ENCODE data around the gene MOXD1.
A peak's percentile ranks its signal among the peaks of the same experiment; 100 is the strongest.
"Not testable (repeated sequence)": the region's sequence is repeated elsewhere in the genome, so short reads cannot be mapped to it uniquely, and the experiment has no call there.

The MOXD1 gene

DNA sequence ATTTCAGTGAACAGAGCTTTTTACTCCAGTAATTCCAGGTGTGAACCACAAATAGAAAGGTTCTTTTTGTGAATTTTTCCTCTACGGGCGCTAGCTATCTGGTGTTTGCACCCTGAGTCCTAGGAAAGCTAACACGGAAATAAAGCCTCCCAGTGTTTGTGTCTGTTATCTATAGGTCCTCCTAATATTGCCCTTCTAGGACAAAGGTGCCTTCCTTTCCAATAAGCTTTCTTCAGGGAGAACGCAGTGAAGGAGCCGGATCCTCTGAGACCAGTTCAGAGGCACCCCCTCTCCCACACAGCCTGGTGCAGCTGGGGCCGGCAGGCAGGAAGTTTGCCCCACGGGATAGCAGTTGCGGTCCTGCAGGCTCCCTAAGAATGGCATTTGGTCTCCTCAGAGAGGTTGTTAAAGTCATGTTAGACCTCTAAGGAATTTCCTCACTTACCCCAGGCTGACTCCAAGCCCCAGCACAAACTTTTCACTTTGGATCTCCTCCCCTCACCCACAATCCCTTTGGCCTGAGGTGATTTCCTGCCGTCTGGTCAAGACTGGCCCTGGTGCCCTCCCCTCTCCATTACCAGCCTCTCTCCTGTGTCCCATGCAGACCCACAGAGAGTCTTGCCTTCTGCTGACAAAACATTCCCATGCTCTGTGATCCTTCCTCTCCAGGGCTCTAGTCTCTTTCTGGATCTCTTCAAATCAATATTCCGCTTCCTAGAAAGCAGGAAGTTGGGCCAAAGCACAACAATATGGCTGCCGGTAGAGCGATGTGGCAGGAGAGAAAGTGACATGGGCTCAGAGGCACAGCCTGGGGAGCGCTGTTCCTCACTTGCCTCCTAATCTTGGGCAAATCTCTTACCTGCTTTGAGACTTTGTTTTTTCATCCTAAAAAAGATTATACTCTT, 126.0 kb downstream of the MOXD1 start:
- no peak for DNase-seq

GRCh38 chr6:132272776-132273175, 128.5 kb downstream of the MOXD1 start:
- no peak for DNase-seq

DNA sequence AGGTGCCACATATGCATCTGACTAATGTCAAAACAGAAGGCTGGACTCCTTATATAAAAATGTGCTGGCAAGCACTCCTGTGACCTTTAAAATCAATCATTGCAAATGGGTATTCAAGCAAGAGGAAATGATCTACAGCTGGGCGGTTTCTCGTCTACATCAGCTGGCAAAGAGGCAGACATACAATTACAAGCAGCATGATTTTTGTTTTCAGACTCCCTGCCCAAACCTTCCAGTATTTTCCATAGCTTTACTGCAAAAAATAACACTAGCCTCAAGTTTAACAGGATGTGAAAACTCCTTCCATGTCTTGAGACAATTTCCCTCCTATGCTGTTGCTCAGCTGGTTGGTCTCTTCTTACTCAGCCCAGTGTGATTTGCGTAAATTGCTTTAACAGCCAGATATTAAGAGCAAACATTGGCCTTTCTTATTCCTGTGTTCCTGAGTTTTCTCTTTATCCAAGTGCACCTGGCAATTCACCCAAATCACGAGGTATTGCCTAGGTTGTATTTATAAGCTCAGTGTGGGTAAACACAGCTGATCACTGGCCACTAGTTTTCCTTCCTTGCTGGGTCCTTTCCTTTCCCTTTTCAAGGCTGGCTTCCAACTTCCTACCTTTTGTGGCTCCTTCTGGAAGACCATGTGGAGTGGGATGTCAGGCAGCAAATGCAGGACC, 130.4 kb downstream of the MOXD1 start:
- DNase-seq: peak in 1 of 2 experiments; percentile 38

DNA sequence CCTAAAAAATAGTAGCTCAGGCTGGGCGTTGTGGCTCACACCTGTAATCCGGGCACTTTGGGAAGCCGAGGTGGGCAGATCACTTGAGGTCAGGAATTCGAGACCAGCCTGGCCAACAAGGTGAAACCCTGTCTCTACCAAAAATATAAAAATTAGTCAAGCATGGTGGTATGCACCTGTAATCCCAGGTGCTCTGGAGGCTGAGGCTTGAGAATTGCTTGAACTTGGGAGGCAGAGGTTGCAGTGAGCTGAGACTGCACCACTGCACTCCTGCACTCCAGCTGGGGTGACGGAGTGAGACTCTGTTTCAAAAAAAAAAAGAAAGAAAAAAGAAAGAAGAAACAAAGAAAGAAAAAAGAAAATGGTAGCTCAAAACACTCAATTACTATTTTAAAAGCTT, 132.6 kb downstream of the MOXD1 start:
- not testable (repeated sequence) for DNase-seq

GRCh38 chr6:132268209-132268608, 133.1 kb downstream of the MOXD1 start:
- DNase-seq: no peak

GRCh38 chr6:132265451-132266097, 135.7 kb downstream of the MOXD1 start:
- no peak for DNase-seq

DNA sequence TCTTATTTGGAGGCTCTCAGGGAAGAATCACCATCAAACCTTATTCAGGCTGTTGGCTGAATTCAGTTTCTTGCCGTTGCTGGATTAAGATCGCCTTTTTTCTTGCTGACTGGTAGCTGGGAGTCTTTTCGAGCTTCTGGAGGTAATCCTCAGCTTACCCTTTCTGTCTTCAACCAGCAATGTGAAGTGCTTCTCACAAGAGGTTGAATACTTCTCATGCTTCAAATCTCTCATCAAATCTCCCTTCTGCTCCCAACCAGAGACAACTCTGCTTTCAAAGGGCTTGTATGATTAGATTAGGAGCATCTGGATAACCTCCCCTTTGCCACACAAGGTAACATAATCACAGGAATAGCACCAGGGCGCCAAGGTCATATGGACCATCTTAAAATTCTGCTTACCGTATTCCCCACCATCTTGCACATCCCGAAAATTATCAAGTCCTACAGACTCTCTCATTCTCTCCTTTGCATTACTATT, 137.2 kb downstream of the MOXD1 start:
- DNase-seq: no peak

- no peak for DNase-seq
Measured at GRCh38 chr6:132261354-132261753, 139.9 kb downstream of the MOXD1 start.

DNA sequence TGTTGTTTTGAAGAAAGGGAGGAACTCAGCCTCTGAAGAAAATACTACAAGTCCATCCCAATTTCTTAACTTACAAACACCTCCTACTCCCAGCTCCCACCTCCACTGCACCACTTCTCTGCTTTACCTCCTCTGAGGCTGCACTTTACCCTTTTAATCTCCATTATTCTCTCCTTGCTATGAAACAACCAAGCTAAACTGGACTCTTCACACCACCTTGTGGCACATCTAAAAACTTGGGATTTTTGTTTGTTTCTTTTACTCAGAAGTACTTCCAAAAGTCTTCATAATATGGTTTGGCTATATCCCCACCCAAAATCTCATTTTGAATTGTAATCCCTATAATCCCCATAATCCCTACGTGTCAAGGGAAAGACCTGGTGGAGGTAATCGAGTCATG, 142.2 kb downstream of the MOXD1 start:
- no peak for DNase-seq

DNA sequence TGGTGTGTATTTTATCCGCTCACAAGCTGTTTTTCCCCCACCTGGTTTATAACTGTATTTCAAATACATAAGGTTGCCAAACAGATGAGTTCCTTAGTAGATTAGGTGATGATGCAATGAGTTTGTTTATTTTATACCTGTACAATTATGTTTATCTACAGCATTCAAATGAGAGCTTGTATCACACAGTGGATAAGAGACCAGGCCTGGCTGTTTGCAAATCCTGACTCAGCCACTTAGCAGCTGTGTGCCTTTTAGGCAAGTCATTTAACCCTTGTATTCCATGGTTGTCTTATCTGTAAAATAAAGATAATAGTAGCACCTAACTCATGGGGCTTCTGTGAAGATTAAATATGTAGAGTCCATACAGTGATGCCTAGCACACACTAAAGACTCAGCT, 143.7 kb downstream of the MOXD1 start:
- no peak for DNase-seq

DNA sequence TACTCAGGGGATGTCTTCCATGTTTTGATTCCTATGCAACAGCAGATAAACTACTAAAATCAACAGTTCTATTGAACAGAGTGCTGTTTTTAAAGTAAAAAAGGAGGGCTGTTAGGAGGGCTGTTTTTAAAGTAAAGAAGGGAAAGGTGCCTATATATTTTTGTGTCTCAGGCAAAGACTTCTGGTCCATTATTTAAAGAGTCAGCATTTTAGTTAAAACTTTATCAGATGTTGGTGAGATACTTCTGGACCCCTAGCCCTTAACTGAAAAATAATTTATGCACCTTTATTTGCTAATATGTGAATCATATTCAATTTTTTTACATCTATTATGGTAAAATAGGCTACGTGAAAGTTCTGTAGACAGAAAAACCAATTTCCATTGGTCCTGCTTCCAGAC, 144.8 kb downstream of the MOXD1 start:
- DNase-seq: no peak

DNA sequence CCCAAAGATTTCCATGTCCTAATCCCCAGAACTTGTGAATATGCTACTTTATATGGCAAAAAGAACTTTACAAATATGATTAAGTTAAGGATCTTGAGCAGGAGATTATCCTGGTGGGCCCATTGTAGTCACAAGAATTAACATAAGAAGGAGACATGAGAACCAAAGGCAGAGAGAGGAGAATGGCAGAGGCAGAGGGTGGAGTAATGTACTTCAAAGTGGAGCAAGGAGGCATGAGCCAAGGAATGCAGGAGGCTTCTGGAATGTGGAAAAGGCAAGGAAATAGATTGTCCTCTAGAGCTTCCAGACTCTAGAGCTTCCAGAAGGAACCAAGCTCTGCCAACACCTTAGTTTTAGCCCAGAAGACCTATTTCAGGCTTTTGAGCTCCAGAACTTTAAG, 147.4 kb downstream of the MOXD1 start:
- DNase-seq: no peak

DNA sequence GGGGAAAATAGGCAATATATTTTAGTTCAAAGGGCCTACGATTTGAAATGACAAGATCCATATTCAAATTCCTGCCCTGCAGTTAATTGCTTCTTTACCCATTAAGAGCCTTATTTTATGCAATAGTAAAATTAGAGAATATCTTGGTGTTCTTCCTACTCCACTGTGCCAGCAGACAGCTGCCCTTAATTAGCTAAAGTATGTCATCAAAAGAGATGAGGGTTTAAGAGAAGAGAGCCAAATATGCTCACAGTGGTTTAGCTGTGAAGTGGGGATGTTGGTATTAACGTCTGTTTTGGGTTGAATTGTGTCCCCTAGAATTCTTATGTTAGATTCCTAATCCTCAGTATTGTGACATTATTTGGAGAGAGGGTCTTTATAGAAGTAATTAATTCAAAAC, 148.1 kb downstream of the MOXD1 start:
- DNase-seq: no peak

DNA sequence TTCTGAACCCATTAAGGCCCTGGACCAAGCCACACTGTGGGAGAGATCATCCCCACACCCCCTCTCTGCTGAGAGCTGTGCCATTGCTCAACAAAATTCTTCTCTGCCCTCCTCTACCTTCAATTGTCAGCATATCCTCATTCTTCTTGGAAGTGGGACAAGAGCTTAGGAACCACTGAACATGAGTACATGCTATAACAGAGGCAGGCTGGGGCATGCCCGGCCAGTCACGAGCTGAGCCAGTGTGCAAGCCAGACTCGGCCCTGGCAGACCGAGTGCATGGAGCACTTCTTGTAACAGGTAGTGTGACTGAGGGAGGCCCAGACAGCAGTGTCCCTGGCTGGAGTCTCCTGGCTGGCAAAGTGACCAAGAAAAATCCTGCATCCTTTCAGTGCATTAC, 149.2 kb downstream of the MOXD1 start:
- no peak for DNase-seq

GRCh38 chr6:132251711-132252110, 149.6 kb downstream of the MOXD1 start:
- no peak for DNase-seq

- no peak for DNase-seq
Measured at GRCh38 chr6:132247381-132248159, 153.7 kb downstream of the MOXD1 start.

DNA sequence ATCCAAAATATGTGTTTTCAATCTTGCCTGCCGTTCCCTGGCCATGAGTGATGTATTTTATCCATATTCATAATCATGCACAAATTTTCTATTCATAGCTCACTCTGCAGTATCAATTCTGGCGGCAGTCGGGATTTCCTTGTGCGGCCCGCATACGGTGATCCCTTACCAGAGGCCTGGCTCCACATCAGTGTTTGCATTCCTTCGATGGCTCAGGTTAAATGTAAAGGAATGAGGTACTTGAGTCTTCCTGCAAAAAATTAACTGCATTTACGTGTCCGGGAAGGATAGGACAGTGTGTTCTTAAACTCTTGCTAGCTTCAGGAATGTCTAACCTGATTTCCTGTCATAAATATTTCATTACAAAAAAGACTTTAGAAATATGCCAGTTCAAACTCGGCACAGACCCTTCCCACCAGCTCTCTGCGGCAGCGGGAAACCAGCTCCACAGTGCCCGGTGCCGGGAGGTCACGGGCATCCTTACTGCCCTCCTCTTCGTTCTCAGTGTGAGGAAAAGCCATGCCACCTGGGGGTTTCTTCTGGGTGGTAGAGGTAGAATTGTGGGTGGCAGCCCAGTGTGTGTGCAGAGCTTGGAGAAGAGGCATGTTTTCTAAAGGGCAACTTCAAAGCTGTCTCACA, 154.5 kb downstream of the MOXD1 start:
- no peak for DNase-seq

GRCh38 chr6:132246120-132246617, 155.1 kb downstream of the MOXD1 start:
- DNase-seq: no peak

Measured in SHP77 (cell line).